ENCODE measurements around the gene NDUFB6. TPM values are rescaled to one million over a fixed set of nuclear protein-coding genes. Genes with fewer than 3 reads are reported as not detected.
A peak's percentile ranks its signal among the peaks of the same experiment; 100 is the strongest.
"Not testable (repeated sequence)": the region's sequence is repeated elsewhere in the genome, so short reads cannot be mapped to it uniquely, and the experiment has no call there.

Gene NDUFB6
- total RNA-seq, 2 experiments from 2014 or later = 48.7 to 56.6 TPM

- ATAC-seq = peak; percentile 80
- Mint-ChIP-seq H3K36me3 (peaks cover 49% of the 10 kb centered on the region), H3K9me3 (ENCODE audit: low read depth) (no peaks in the 10 kb centered on the region), H3K27me3 (no peaks in the 10 kb centered on the region), H3K4me1 (peaks cover 55% of the 10 kb centered on the region), H3K27ac (peak within 1 kb of the TSS; percentile 96), H3K4me3 (peak within 1 kb of the TSS; percentile 88)
- CTCF ChIA-PET = interaction anchor here (0.7 to 4.9 kb wide), 13 partner anchors 18 to 147 kb away, joined by 3 to 38 read pairs (median 6); partner anchors contain the start of genes ACO1, NDUFB6, SMIM27 and TOPORS
- peak; percentile 90 for DNase-seq
Observed at GRCh38 chr9:32526041-32526706, 46.8 kb downstream of the NDUFB6 start, which contains the start of gene RIGI. Gene RIGI (minus strand): TSS chr9:32526196. CDS start chr9:32526166, 30 bp downstream.

- H3K4me1 Mint-ChIP-seq = peaks cover 55% of the 10 kb centered on the region
- peak overlapping the region; percentile 96 for H3K27ac Mint-ChIP-seq
- no peaks in the 10 kb centered on the region for H3K9me3 Mint-ChIP-seq (ENCODE audit: low read depth)
- DNase-seq (no peak), ATAC-seq (no peak)
- H3K4me3 Mint-ChIP-seq = peak overlapping the region; percentile 88
- peaks cover 47% of the 10 kb centered on the region for H3K36me3 Mint-ChIP-seq
- no peaks in the 10 kb centered on the region for H3K27me3 Mint-ChIP-seq
- CTCF ChIA-PET = interaction anchor here (1.0 to 4.9 kb wide), 11 partner anchors 17 to 147 kb away, joined by 3 to 38 read pairs (median 8); partner anchors contain the start of genes ACO1, NDUFB6, SMIM27 and TOPORS
Observed at GRCh38 chr9:32525709-32526030, 47.3 kb downstream of the NDUFB6 start.

DNA sequence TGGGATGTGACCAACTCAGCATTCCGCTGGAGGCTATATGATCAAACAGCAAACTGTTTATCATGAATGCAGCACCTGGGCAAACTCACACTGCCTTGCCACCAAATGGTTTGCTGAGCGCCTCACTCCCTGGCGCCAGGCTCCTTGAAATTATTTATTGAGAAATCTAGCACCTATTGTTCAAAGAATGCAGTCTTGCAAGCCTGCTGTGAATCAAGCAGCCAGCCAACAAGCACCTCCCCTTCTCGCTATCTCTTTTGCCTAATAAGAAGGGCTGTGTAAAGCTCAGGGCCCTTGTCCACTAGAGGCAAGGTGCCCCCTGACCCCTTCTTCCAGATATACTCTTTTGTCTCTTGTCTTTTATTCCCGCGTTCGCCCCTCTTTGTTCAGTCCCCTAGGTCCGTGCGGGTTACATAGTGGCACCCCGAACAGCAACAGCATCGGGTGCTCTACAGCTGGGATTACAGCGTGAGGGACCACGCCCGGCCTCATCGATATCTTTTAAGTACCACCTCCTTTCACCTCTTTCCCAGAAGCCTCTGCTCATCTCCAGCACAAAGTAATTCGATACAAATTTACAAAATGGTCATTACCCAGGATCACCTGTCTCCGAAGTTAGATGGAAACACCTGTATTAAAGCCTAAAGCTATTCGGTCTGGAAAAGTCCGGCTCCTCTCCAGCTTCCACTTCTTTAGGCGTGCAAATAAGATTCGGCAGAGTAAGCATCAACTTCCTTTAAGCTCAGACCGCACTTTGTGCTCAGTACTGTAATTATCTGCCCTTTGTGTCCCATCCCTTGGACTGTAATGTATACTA, 47.9 kb downstream of the NDUFB6 start:
- DNase-seq = peak; percentile 60
- H3K4me1 Mint-ChIP-seq = peaks cover 57% of the 10 kb centered on the region
- H3K4me3 Mint-ChIP-seq = peak overlapping the region; percentile 88
- CTCF ChIA-PET = interaction anchor here (1.0 to 4.9 kb wide), 8 partner anchors 19 to 146 kb away, joined by 3 to 38 read pairs (median 11); partner anchors contain the start of genes ACO1, NDUFB6, SMIM27 and TOPORS
- peak; percentile 45 for ATAC-seq
- no peaks in the 10 kb centered on the region for H3K9me3 Mint-ChIP-seq (ENCODE audit: low read depth)
- H3K27me3 Mint-ChIP-seq = no peaks in the 10 kb centered on the region
- peaks cover 52% of the 10 kb centered on the region for H3K36me3 Mint-ChIP-seq
- peak overlapping the region; percentile 96 for H3K27ac Mint-ChIP-seq

GRCh38 chr9:32524558-32524891, 48.4 kb downstream of the NDUFB6 start:
- not testable (repeated sequence) for H3K9me3 Mint-ChIP-seq (ENCODE audit: low read depth); DNase-seq; ATAC-seq; H3K27me3 Mint-ChIP-seq
- Mint-ChIP-seq H3K4me3 (peak overlapping the region; percentile 88), H3K4me1 (peaks cover 55% of the 10 kb centered on the region), H3K36me3 (peaks cover 54% of the 10 kb centered on the region), H3K27ac (peak overlapping the region; percentile 96)
- CTCF ChIA-PET = interaction anchor here (0.6 to 4.9 kb wide), 3 partner anchors 28 to 145 kb away, joined by 3 to 38 read pairs (median 4); partner anchors contain the start of gene TOPORS

DNA sequence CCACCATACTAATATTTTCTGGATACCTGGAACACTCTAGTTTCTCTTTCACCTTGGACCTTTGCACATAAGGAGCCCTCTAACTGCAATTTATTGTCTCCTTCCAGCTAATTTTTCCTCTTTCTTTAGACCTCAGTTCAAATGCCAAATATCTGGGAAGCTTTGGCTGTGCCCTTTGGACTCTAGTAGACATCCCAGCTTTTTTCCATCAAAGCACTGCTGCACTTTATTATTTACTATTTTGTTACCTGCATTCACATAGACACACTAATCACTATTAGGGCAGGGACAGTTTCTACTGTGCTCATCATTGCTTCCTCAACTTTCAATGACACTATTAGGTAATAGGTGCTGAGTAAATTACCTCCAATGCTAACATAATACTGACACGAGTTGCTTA, 49.0 kb downstream of the NDUFB6 start:
- no peak for ATAC-seq
- Mint-ChIP-seq H3K9me3 (ENCODE audit: low read depth) (no peaks in the 10 kb centered on the region), H3K4me1 (peaks cover 54% of the 10 kb centered on the region), H3K36me3 (peaks cover 60% of the 10 kb centered on the region), H3K27ac (peak overlapping the region; percentile 58), H3K4me3 (peak overlapping the region; percentile 88), H3K27me3 (no peaks in the 10 kb centered on the region)
- DNase-seq = no peak
- CTCF ChIA-PET = interaction anchor here (0.6 to 4.9 kb wide), 3 partner anchors 29 to 145 kb away, joined by 3 to 38 read pairs (median 4); partner anchors contain the start of gene TOPORS

GRCh38 chr9:32518276-32518675, 54.7 kb downstream of the NDUFB6 start:
- Mint-ChIP-seq H3K36me3 (peaks cover 93% of the 10 kb centered on the region), H3K27ac (no peak overlapping the region), H3K9me3 (ENCODE audit: low read depth) (no peaks in the 10 kb centered on the region), H3K4me3 (no peak overlapping the region), H3K27me3 (no peaks in the 10 kb centered on the region), H3K4me1 (peaks cover 36% of the 10 kb centered on the region)
- CTCF ChIA-PET = no interaction called here
- ATAC-seq (no peak), DNase-seq (no peak)

- H3K27me3 Mint-ChIP-seq = no peaks in the 10 kb centered on the region
- no peaks in the 10 kb centered on the region for H3K9me3 Mint-ChIP-seq (ENCODE audit: low read depth)
- H3K4me1 Mint-ChIP-seq = peaks cover 33% of the 10 kb centered on the region
- H3K27ac Mint-ChIP-seq = no peak overlapping the region
- no peak for ATAC-seq
- H3K4me3 Mint-ChIP-seq = no peak overlapping the region
- no peak for DNase-seq
- peaks cover 86% of the 10 kb centered on the region for H3K36me3 Mint-ChIP-seq
- CTCF ChIA-PET = interaction anchor here (0.6 kb wide), 1 partner anchor 15 kb away, joined by 4 read pairs; no protein-coding TSS in a partner anchor
Observed at GRCh38 chr9:32516241-32516640, 56.7 kb downstream of the NDUFB6 start.

GRCh38 chr9:32508728-32509127, 64.2 kb downstream of the NDUFB6 start:
- Mint-ChIP-seq H3K9me3 (ENCODE audit: low read depth) (no peaks in the 10 kb centered on the region), H3K36me3 (peaks cover 35% of the 10 kb centered on the region), H3K4me1 (peaks cover 32% of the 10 kb centered on the region), H3K4me3 (no peak overlapping the region), H3K27me3 (no peaks in the 10 kb centered on the region), H3K27ac (no peak overlapping the region)
- CTCF ChIA-PET = interaction anchor here (0.8 to 1.6 kb wide), 2 partner anchors 18 to 21 kb away, joined by 3 to 4 read pairs; partner anchors contain the start of gene RIGI
- ATAC-seq (no peak), DNase-seq (no peak)

- no peaks in the 10 kb centered on the region for H3K9me3 Mint-ChIP-seq (ENCODE audit: low read depth)
- H3K36me3 Mint-ChIP-seq = peaks cover 46% of the 10 kb centered on the region
- DNase-seq (no peak), ATAC-seq (no peak)
- peaks cover 5% of the 10 kb centered on the region for H3K4me1 Mint-ChIP-seq
- no peaks in the 10 kb centered on the region for H3K27me3 Mint-ChIP-seq
- H3K4me3 Mint-ChIP-seq = no peak overlapping the region
- CTCF ChIA-PET = interaction anchor here (1.5 kb wide), 1 partner anchor 124 kb away, joined by 3 read pairs; no protein-coding TSS in a partner anchor
- H3K27ac Mint-ChIP-seq = no peak overlapping the region
Observed at GRCh38 chr9:32503008-32503407, 70.0 kb downstream of the NDUFB6 start.

Other genes with a start within 250 kb of the NDUFB6 start
- gene ACO1, start 188.5 kb downstream of the NDUFB6 start, total RNA-seq = 1 to 10 TPM; 7.0 to 9.9 TPM
- gene RIGI, start 47.0 kb downstream of the NDUFB6 start, total RNA-seq = 10 to 100 TPM; 27.1 to 40.0 TPM
- 10 to 100 TPM; 20.8 to 22.2 TPM for gene SMIM27, start 20.8 kb downstream of the NDUFB6 start, total RNA-seq
- gene TOPORS, start 20.6 kb downstream of the NDUFB6 start, total RNA-seq = 10 to 100 TPM; 12.1 to 15.2 TPM
- gene TAF1L, start 62.5 kb upstream of the NDUFB6 start, total RNA-seq = not detected
- gene TMEM215, start 210.4 kb upstream of the NDUFB6 start, total RNA-seq = not detected